ENCODE data around the gene STN1. TPM values are rescaled to one million over a fixed set of nuclear protein-coding genes. Genes with fewer than 3 reads are reported as not detected.

Gene STN1
- total and polyA plus RNA-seq, 2 of the 4 experiments (the other 2 are of a cell fraction), result 17.8 to 32.3 TPM

- H3K56ac ChIP-seq (ENCODE audit: extremely low read depth, insufficient read depth, low read length), result peak overlapping the region; percentile 8; the same call in 1 of the 2 replicates
- H3K36me3 ChIP-seq (ENCODE audit: control insufficient read depth, insufficient read depth, low read length), result peaks cover 14% of the 10 kb centered on the region; the same call in 1 of the 2 replicates
- no peak overlapping the region for H2AK5ac ChIP-seq (ENCODE audit: low read depth, low read length)
- H2AFZ ChIP-seq (replicated peaks; ENCODE audit: low read length, poor library complexity), result no peak overlapping the region
- ChIA-PET POLR2A (ENCODE audit: unreplicated experiment) (no interaction called here), CTCF (no interaction called here)
- peak overlapping the region; percentile 95; the same call in 1 of the 2 replicates for H3K18ac ChIP-seq (ENCODE audit: low read depth, low read length)
- no TSS peak for BruUV-seq (replicated peaks)
- H4K20me1 ChIP-seq (ENCODE audit: insufficient read depth, low read length), result no peaks in the 10 kb centered on the region
- H4K8ac ChIP-seq (ENCODE audit: low read depth in 2 of 2, low read length in 2 of 2), result peak overlapping the region; percentile 38 to 56; a peak in 2 of 4 replicates
- WGBS, 2 experiments (ENCODE audit: extremely low coverage in 2 of 2, insufficient read length in 1 of 2), result 0% methylated on average over 1 of the region's 4 CpGs; no CpG with 5 or more reads in 1 of the 2 experiments
- H2BK20ac ChIP-seq (ENCODE audit: low read depth, low read length), result peak overlapping the region; percentile 37; the same call in 1 of the 2 replicates
- H3K79me1 ChIP-seq (ENCODE audit: low read depth in 1 of 2, low read length in 2 of 2), result peaks cover 0 to 14% of the 10 kb centered on the region in 2 experiments; a peak in 1 of 4 replicates
- intact Hi-C loops (cut with micrococcal nuclease) (loop anchor here (1.0 kb wide), 1 partner anchor 73 kb away; the partner anchor contains the start of gene SLK), in situ Hi-C loops (cut with MboI; ENCODE audit: low sequenced_read_pairs) (no loop called here), dilution Hi-C loops (cut with HindIII; ENCODE audit: low sequenced_read_pairs, unreplicated experiment) (no loop called here)
- H2BK5ac ChIP-seq (ENCODE audit: low read depth, low read length, poor library complexity, severe bottlenecking), result peak overlapping the region; percentile 1
- H3K23ac ChIP-seq (ENCODE audit: low read depth, low read length), result peak overlapping the region; percentile 26; the same call in 1 of the 2 replicates
- DNase-seq (peak; percentile 12), ATAC-seq (ENCODE audit: low read depth) (peak; percentile 40)
- peak overlapping the region; percentile 37; the same call in 1 of the 2 replicates for H3K4ac ChIP-seq (ENCODE audit: low read depth, low read length)
- peak overlapping the region; percentile 48 for H3K4me2 ChIP-seq (ENCODE audit: low read depth, low read length)
- no peak overlapping the region for H2AK9ac ChIP-seq (replicated peaks; ENCODE audit: low read depth, low read length, poor library complexity)
- H4K5ac ChIP-seq (ENCODE audit: low read depth, low read length), result peak overlapping the region; percentile 34
- peak overlapping the region; percentile 66; the same call in 1 of the 2 replicates for H3K9ac ChIP-seq (ENCODE audit: low read depth, low read length)
- H3K9me1 ChIP-seq (ENCODE audit: insufficient read depth, low read length), result peaks cover 7% of the 10 kb centered on the region
- TF ChIP-seq POLR2A (IDR thresholded peaks at IDR 0.05; ENCODE audit: low read depth, low read length) (no peak), RAD21 (IDR thresholded peaks at IDR 0.05; ENCODE audit: low read length) (no peak), BHLHE40 (IDR thresholded peaks at IDR 0.05; ENCODE audit: low read depth, low read length) (peak; percentile 37; the same call in 1 of the 2 replicates), NFE2L2 (IDR thresholded peaks at IDR 0.05; ENCODE audit: low read depth, low read length) (no peak), MAFK (IDR thresholded peaks at IDR 0.05; ENCODE audit: low read depth, low read length) (peak; percentile 14; the same call in 1 of the 2 replicates)
- no peaks in the 10 kb centered on the region for H3K9me3 ChIP-seq (ENCODE audit: control insufficient read depth, insufficient read depth, low read length)
- peaks cover 19% of the 10 kb centered on the region for H3K4me1 ChIP-seq (ENCODE audit: control insufficient read depth, insufficient read depth, low read length)
- H3K4me3 ChIP-seq (ENCODE audit: insufficient read depth, low read depth, low read length), result no peak overlapping the region
- H2BK120ac ChIP-seq (ENCODE audit: low read depth, low read length), result peak overlapping the region; percentile 78
- no peaks in the 10 kb centered on the region for H3K27me3 ChIP-seq (ENCODE audit: control insufficient read depth, insufficient read depth, low read length)
- peak overlapping the region; percentile 26; the same call in 1 of the 2 replicates for H3K14ac ChIP-seq (replicated peaks; ENCODE audit: low read depth, low read length)
- peak overlapping the region; percentile 63; the same call in 1 of the 3 replicates for H2BK15ac ChIP-seq (ENCODE audit: low read depth, low read length)
- peak overlapping the region; percentile 38; the same call in 1 of the 2 replicates for H3K27ac ChIP-seq (ENCODE audit: insufficient read depth, low read length)
- H4K91ac ChIP-seq (ENCODE audit: insufficient read depth, low read depth, low read length), result peak overlapping the region; percentile 17; the same call in 1 of the 2 replicates
Observed at GRCh38 chr10:103894441-103894864, 23.5 kb downstream of the STN1 start.

All from IMR-90 (cell line).